ENCODE results near the gene KLHL36. TPM values are rescaled to one million over a fixed set of nuclear protein-coding genes. Genes with fewer than 3 reads are reported as not detected.
"Not testable (repeated sequence)": the region's sequence is repeated elsewhere in the genome, so short reads cannot be mapped to it uniquely, and the experiment has no call there.

The KLHL36 gene
- total RNA-seq, 2 donors from 2014 or later: 49.7 to 62.7 TPM

DNA sequence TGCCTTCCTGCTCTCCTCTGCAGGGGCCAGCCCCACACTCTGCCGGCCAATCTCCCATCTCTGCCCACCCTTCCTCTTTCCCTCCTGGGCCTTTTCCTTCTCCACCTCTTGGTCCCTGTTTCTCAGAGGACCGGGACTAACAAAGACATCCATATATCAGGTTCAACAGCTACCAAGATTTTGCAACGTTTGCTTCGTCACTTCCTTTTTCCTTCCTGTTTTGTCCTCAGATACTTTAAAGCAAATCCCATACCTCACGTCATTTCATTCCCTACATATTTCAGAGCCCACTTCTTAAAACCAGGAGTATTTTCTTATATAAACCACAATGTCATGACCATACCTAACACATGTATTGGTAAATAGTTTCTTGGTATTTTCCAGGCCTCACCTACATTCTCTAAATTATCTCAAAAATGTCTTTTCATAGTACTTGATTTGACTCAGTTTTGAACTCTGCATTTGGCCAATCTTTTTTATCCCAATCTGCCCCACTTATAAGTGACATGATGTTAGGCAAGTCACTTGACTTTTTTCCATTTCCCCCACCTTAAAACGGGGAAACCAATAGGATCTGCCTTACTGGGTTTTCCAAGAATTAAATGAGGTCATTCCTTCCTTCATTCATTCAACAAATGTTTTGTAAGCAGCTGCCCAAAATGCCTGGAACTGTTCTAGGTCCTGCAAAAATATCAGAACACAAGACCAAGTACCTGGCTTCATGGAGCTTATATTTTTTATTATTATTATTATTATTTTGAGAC lies 44.3 kb downstream of the KLHL36 start:
- H3K9me3 ChIP-seq: no peaks in the 10 kb centered on the region
- H3K27ac ChIP-seq: no peak overlapping the region
- H3K27me3 ChIP-seq: no peaks in the 10 kb centered on the region
- H3K4me1 ChIP-seq: no peaks in the 10 kb centered on the region
- DNase-seq: no peak
- no peak overlapping the region for H3K4me3 ChIP-seq
- TF ChIP-seq, protein P1, sequence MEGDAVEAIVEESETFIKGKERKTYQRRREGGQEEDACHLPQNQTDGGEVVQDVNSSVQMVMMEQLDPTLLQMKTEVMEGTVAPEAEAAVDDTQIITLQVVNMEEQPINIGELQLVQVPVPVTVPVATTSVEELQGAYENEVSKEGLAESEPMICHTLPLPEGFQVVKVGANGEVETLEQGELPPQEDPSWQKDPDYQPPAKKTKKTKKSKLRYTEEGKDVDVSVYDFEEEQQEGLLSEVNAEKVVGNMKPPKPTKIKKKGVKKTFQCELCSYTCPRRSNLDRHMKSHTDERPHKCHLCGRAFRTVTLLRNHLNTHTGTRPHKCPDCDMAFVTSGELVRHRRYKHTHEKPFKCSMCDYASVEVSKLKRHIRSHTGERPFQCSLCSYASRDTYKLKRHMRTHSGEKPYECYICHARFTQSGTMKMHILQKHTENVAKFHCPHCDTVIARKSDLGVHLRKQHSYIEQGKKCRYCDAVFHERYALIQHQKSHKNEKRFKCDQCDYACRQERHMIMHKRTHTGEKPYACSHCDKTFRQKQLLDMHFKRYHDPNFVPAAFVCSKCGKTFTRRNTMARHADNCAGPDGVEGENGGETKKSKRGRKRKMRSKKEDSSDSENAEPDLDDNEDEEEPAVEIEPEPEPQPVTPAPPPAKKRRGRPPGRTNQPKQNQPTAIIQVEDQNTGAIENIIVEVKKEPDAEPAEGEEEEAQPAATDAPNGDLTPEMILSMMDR (IDR thresholded peaks at IDR 0.05): no peak
- H3K9ac ChIP-seq (ENCODE audit: low read depth in 2 of 2, low read length in 2 of 2): no peak overlapping the region
- no peaks in the 10 kb centered on the region for H3K36me3 ChIP-seq
- intact Hi-C loops (cut with DNase I): no loop called here

DNA sequence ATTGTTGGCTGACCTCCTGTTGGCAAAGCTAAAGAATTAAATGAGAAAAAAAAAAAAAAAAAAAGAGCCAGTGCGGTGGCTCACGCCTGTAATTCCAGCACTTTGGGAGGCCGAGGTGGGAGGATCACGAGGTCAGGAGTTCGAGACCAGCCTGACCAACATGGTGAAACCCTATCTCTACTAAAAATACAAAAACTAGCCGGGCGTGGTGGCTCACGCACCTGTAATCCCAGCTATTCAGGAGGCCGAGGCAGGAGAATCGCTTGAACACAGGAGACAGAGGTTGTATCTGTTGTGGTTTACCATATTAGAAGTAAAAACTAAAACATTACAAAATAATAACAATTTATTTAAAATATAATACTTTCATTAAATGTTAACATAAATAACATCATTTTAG lies 45.6 kb downstream of the KLHL36 start:
- H3K27ac ChIP-seq; H3K9ac ChIP-seq (ENCODE audit: low read depth in 2 of 2, low read length in 2 of 2); H3K4me3 ChIP-seq; H3K9me3 ChIP-seq; intact Hi-C loops (cut with DNase I); H3K36me3 ChIP-seq; DNase-seq; H3K4me1 ChIP-seq; H3K27me3 ChIP-seq: not testable (repeated sequence)

GRCh38 chr16:84694980-84695379 lies 46.7 kb downstream of the KLHL36 start:
- intact Hi-C loops (cut with DNase I): no loop called here
- DNase-seq: no peak
- Histone ChIP-seq H3K4me3 (no peak overlapping the region), H3K36me3 (no peaks in the 10 kb centered on the region), H3K27me3 (no peaks in the 10 kb centered on the region), H3K9ac (ENCODE audit: low read depth in 2 of 2, low read length in 2 of 2) (no peak overlapping the region), H3K27ac (no peak overlapping the region), H3K9me3 (no peaks in the 10 kb centered on the region), H3K4me1 (peaks cover 4% of the 10 kb centered on the region)
- TF ChIP-seq, protein P1 (IDR thresholded peaks at IDR 0.05): no peak

- TF ChIP-seq, protein P1 (IDR thresholded peaks at IDR 0.05): no peak
- peaks cover 15% of the 10 kb centered on the region for H3K4me1 ChIP-seq
- intact Hi-C loops (cut with DNase I): no loop called here
- no peaks in the 10 kb centered on the region for H3K36me3 ChIP-seq
- peak; percentile 39 for DNase-seq
- H3K9me3 ChIP-seq: no peaks in the 10 kb centered on the region
- H3K9ac ChIP-seq (ENCODE audit: low read depth in 2 of 2, low read length in 2 of 2): peak overlapping the region; percentile 71 to 96
- peak overlapping the region; percentile 96 for H3K4me3 ChIP-seq
- H3K27ac ChIP-seq: peak overlapping the region; percentile 57
- no peaks in the 10 kb centered on the region for H3K27me3 ChIP-seq
Measured at GRCh38 chr16:84699147-84699711, 50.9 kb downstream of the KLHL36 start.

GRCh38 chr16:84699712-84700445 lies 51.6 kb downstream of the KLHL36 start, which contains the start of gene USP10:
USP10 (plus strand) TSS chr16:84700000; CDS start chr16:84700091, 91 bp downstream.
- H3K4me1 ChIP-seq: peaks cover 21% of the 10 kb centered on the region
- DNase-seq: peak; percentile 79
- TF ChIP-seq, protein P1 (IDR thresholded peaks at IDR 0.05): no peak
- intact Hi-C loops (cut with DNase I): no loop called here
- H3K4me3 ChIP-seq: peak within 1 kb of the TSS; percentile 96
- H3K27me3 ChIP-seq: no peaks in the 10 kb centered on the region
- H3K36me3 ChIP-seq: no peaks in the 10 kb centered on the region
- H3K9me3 ChIP-seq: no peaks in the 10 kb centered on the region
- H3K27ac ChIP-seq: peak within 1 kb of the TSS; percentile 88
- H3K9ac ChIP-seq (ENCODE audit: low read depth in 2 of 2, low read length in 2 of 2): peak within 1 kb of the TSS; percentile 90 to 96

Measured in colonic mucosa (tissue), 4 donors.